Measurements from ENCODE around the gene RPS6KA2.
"Not testable (repeated sequence)": the region's sequence is repeated elsewhere in the genome, so short reads cannot be mapped to it uniquely, and the experiment has no call there.

RPS6KA2 gene

DNA sequence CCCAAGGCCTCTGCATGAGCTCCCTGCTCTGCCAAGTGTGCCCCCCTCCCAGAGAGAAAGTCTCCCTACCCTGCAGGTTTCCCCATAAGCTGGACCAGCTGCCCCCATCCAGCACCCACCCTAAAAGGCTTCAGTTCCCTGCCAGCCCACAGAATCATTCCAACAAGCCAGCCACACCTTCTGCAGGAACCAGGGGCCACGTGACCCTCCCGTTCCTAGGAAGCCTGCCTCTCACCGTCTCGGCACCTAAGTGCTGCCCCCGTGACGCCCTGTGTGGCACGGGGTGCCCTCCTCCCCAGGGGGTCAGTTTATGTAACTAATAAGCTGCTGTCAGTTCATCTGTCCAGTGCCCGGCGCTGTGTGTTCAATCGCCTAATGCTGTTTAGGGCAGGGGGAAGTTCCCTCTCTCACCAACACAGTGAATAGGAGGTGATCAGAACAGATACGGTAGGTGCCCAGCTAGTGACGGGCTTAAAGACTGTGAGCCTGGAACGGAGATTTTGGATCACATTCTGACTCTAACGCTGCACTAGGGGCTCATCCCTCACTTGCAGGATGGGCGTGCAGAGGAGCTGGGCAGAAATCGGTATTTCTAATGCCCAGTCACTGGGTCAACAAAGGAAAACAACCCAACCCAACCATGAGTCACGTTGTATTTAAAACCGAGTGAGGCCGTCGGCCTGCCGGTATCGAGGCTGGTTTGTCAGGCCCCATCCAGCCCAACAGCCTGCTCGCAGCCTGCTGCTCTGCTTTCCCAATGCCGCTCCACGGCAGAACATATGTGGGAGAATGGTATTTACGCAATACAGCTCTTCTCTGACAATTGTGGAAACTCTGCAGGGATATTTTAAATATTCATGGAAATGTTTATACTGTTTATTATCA, 96.6 kb downstream of the RPS6KA2 start:
- Histone ChIP-seq H3K9me3 (ENCODE audit: control insufficient read depth, low read length) (no peaks in the 10 kb centered on the region), H3K36me3 (ENCODE audit: control insufficient read depth, insufficient read depth, low read length) (no peaks in the 10 kb centered on the region), H3K4me1 (ENCODE audit: control insufficient read depth, insufficient read depth, low read length) (peaks cover 3% of the 10 kb centered on the region), H3K27ac (ENCODE audit: insufficient read depth, low read depth, low read length, poor library complexity, severe bottlenecking) (no peak overlapping the region), H3K27me3 (ENCODE audit: control insufficient read depth, insufficient read depth, low read length, poor library complexity, severe bottlenecking) (no peaks in the 10 kb centered on the region), H3K4me3 (ENCODE audit: insufficient read depth, low read depth, low read length) (no peak overlapping the region)
- 95 to 96% methylated on average over 25 to 26 of the region's 26 CpGs for WGBS, 2 experiments

DNA sequence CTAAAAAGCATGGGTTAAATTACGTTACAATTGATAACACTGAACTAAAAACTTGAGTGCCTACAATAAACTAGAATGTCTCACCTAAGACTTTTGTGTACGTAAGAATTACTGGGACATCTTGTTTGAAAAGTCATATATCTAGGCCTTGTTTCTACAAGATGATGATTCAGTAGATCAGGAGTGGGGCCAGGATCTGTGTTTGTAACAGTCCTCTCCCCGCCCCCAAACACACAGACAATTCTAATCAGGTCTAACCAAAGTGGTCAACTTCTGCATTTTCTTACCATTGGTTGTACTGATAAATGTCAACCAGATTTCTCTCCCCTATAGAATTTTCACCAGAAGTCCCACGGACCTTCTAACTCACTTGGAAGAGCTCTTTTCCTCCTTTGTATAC, 97.5 kb downstream of the RPS6KA2 start:
- H3K36me3 ChIP-seq (ENCODE audit: control insufficient read depth, insufficient read depth, low read length) = no peaks in the 10 kb centered on the region
- 91 to 94% methylated on average over 3 to 4 of the region's 4 CpGs for WGBS, 2 experiments
- H3K4me1 ChIP-seq (ENCODE audit: control insufficient read depth, insufficient read depth, low read length) = peaks cover 3% of the 10 kb centered on the region
- no peak overlapping the region for H3K4me3 ChIP-seq (ENCODE audit: insufficient read depth, low read depth, low read length)
- no peak overlapping the region for H3K27ac ChIP-seq (ENCODE audit: insufficient read depth, low read depth, low read length, poor library complexity, severe bottlenecking)
- H3K27me3 ChIP-seq (ENCODE audit: control insufficient read depth, insufficient read depth, low read length, poor library complexity, severe bottlenecking) = no peaks in the 10 kb centered on the region
- H3K9me3 ChIP-seq (ENCODE audit: control insufficient read depth, low read length) = no peaks in the 10 kb centered on the region

DNA sequence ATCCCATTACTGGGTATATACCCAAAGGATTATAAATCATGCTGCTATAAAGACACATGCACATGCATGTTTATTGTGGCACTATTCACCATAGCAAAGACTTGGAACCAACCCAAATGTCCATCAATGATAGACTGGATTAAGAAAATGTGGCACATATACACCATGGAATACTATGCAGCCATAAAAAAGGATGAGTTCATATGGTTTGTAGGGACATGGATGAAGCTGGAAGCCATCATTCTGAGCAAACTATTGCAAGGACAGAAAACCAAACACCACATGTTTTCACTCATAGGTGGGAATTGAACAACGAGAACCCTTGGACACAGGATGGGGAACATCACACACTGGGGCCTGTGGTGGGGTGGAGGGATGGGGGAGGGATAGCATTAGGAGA, 98.0 kb downstream of the RPS6KA2 start:
- not testable (repeated sequence) for H3K27ac ChIP-seq (ENCODE audit: insufficient read depth, low read depth, low read length, poor library complexity, severe bottlenecking); H3K27me3 ChIP-seq (ENCODE audit: control insufficient read depth, insufficient read depth, low read length, poor library complexity, severe bottlenecking); H3K4me1 ChIP-seq (ENCODE audit: control insufficient read depth, insufficient read depth, low read length); H3K4me3 ChIP-seq (ENCODE audit: insufficient read depth, low read depth, low read length); H3K9me3 ChIP-seq (ENCODE audit: control insufficient read depth, low read length); H3K36me3 ChIP-seq (ENCODE audit: control insufficient read depth, insufficient read depth, low read length)
- WGBS, 2 experiments = 94 to 95% methylated on average over 1 of the region's 1 CpG

DNA sequence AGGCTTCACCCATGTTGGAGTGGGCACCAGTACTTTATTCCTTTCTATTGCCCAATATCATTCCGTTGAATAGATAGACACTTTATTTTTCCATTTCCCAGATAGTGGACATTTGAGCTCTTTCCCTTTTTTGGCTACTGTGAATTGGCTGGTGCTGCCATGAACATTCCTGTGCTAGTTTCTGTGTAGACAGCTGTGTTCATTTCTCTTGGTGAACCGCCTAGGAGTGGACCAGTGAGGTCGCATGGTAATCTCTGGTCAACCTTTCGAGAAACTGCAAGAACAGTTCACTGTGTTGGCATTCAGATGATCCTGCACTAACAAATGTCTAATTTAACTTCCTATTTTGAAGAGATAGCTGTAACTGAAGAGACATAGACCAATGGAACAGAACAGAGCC, 99.2 kb downstream of the RPS6KA2 start:
- Histone ChIP-seq H3K27me3 (ENCODE audit: control insufficient read depth, insufficient read depth, low read length, poor library complexity, severe bottlenecking) (no peaks in the 10 kb centered on the region), H3K27ac (ENCODE audit: insufficient read depth, low read depth, low read length, poor library complexity, severe bottlenecking) (no peak overlapping the region), H3K4me1 (ENCODE audit: control insufficient read depth, insufficient read depth, low read length) (peaks cover 3% of the 10 kb centered on the region), H3K9me3 (ENCODE audit: control insufficient read depth, low read length) (no peaks in the 10 kb centered on the region), H3K4me3 (ENCODE audit: insufficient read depth, low read depth, low read length) (no peak overlapping the region), H3K36me3 (ENCODE audit: control insufficient read depth, insufficient read depth, low read length) (no peaks in the 10 kb centered on the region)
- 91 to 92% methylated on average over 4 of the region's 4 CpGs for WGBS, 2 experiments

DNA sequence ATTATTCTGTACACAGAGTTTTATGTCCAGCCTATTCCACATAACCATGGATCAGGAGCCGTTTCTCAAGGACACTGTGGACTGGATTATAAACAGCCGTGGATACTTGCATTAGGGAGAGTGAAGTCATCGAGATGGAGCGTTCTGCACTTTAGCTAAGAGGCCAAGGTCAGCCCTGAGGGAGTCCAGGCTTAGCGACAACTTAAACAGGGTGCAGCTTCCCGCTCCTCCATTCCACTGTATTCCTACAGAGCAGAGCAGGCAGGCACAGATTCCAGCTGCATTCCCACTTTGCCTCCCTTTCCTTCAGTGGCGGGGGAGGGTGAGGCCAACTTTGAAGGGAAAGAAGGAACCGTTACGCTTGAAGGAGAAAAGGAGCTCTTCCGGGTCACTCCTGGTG, 100.1 kb downstream of the RPS6KA2 start:
- H3K27ac ChIP-seq (ENCODE audit: insufficient read depth, low read depth, low read length, poor library complexity, severe bottlenecking) = no peak overlapping the region
- no peaks in the 10 kb centered on the region for H3K9me3 ChIP-seq (ENCODE audit: control insufficient read depth, low read length)
- no peaks in the 10 kb centered on the region for H3K36me3 ChIP-seq (ENCODE audit: control insufficient read depth, insufficient read depth, low read length)
- H3K4me3 ChIP-seq (ENCODE audit: insufficient read depth, low read depth, low read length) = no peak overlapping the region
- peaks cover 3% of the 10 kb centered on the region for H3K4me1 ChIP-seq (ENCODE audit: control insufficient read depth, insufficient read depth, low read length)
- H3K27me3 ChIP-seq (ENCODE audit: control insufficient read depth, insufficient read depth, low read length, poor library complexity, severe bottlenecking) = no peaks in the 10 kb centered on the region
- 83 to 89% methylated on average over 10 of the region's 10 CpGs for WGBS, 2 experiments

DNA sequence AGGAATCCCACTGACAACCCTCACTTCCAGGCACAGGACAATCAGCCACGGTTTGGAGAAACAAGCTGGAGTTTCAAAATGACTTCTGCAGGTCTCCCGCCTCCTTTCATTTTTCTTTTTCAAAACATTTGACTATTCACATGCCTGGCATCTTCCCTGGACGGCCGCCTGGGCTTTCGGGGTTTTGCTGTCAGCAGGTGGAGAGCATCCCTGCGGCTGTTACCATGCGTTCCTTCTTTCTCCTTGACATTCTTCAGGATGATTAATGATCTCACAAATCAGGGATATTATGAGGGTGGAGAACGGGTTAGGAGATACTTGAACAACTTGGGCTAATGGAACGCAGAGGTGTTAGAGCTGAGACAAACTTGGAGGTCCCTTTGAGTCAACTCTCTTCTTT, 101.5 kb downstream of the RPS6KA2 start:
- H3K4me3 ChIP-seq (ENCODE audit: insufficient read depth, low read depth, low read length) = no peak overlapping the region
- H3K27me3 ChIP-seq (ENCODE audit: control insufficient read depth, insufficient read depth, low read length, poor library complexity, severe bottlenecking) = no peaks in the 10 kb centered on the region
- no peaks in the 10 kb centered on the region for H3K9me3 ChIP-seq (ENCODE audit: control insufficient read depth, low read length)
- H3K36me3 ChIP-seq (ENCODE audit: control insufficient read depth, insufficient read depth, low read length) = no peaks in the 10 kb centered on the region
- H3K27ac ChIP-seq (ENCODE audit: insufficient read depth, low read depth, low read length, poor library complexity, severe bottlenecking) = no peak overlapping the region
- H3K4me1 ChIP-seq (ENCODE audit: control insufficient read depth, insufficient read depth, low read length) = peaks cover 3% of the 10 kb centered on the region
- WGBS, 2 experiments = 80 to 83% methylated on average over 9 of the region's 9 CpGs

DNA sequence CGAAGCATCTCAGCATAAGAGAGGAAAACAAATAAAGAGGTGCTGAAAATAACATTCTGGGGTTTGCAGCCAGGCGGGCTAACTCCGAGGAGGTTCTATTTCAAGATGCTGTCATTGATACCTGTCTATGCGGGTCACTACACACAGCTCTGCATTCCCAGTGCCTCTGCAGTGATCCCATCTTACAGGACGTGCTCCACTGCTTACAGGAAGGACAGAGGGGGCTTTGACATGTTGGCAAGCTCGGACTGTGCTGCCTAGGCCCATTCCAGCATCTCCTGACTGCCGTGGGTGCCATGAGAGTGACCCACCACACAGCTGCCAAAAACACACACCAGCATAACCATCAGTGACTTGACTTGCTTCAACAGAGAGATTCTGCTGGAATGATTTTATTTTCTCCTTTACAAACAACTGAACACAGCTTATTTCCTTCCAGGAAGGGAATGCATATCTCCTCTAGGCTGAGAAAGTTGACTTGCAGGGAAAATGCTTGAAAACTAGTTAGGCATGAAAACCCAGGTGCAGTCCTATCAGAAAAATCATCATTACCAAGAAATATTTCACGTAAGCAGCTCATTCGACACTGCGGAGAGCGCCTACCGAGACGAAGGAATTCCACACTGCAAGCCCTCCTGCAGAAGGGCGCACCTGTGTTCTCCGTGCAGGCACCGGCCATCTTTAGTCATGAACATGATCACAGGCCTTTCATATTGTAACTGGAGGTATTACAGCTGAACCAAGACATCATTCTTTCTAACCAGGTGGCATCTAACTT, 103.1 kb downstream of the RPS6KA2 start:
- H3K4me1 ChIP-seq (ENCODE audit: control insufficient read depth, insufficient read depth, low read length) = peaks cover 3% of the 10 kb centered on the region

DNA sequence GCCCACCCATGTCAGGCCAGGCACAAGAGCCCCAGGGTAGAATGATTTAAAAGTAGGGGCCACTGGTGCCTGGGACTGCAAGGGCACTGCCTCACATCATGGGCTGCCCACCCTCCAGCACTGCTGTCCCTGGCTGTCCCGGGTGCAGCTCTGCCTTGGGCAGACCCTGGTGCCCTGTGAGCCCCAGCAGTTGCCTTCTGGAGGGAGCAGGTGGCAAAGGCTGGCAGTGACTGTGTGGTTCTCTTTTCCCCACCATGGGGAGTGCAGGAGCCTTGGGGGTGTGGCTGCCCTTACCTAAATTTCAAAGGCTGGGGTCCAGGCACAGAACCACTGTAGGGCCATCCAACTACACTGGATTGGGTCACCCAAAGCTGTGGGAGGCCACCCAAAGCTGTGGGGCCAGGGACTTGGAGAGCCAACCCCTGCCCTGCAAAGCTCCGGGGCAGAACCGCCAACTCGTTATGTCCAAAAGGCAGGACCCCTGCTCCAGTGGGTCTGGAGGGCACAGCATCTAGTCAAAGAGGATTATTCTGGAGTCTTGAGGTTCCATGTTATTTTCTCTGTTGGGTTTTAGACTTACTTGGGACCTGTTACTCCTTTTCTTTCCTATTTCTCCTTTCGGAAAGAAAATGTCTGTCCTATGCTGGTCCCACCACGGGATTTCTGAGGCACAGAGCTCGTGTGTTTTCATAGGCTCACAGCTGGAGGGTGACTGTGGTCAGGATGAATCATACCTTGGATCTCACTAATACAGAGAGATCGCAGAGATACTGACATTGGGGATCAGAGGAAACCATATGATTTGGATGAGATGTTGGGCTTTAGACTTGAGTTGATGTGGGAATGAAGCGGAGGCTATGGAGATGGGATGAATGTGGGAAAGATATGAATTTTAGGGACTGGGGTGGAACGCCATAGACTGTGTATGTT, 105.9 kb downstream of the RPS6KA2 start:
- Histone ChIP-seq H3K9me3 (ENCODE audit: control insufficient read depth, low read length) (no peaks in the 10 kb centered on the region), H3K4me1 (ENCODE audit: control insufficient read depth, insufficient read depth, low read length) (peaks cover 5% of the 10 kb centered on the region), H3K4me3 (ENCODE audit: insufficient read depth, low read depth, low read length) (no peak overlapping the region), H3K36me3 (ENCODE audit: control insufficient read depth, insufficient read depth, low read length) (no peaks in the 10 kb centered on the region), H3K27ac (ENCODE audit: insufficient read depth, low read depth, low read length, poor library complexity, severe bottlenecking) (no peak overlapping the region), H3K27me3 (ENCODE audit: control insufficient read depth, insufficient read depth, low read length, poor library complexity, severe bottlenecking) (no peaks in the 10 kb centered on the region)
- WGBS, 2 experiments = 90 to 91% methylated on average over 10 of the region's 10 CpGs

More for the DNA sequence above, 103.1 kb downstream of the RPS6KA2 start:
- no peaks in the 10 kb centered on the region for H3K9me3 ChIP-seq (ENCODE audit: control insufficient read depth, low read length)
- H3K36me3 ChIP-seq (ENCODE audit: control insufficient read depth, insufficient read depth, low read length) = no peaks in the 10 kb centered on the region
- WGBS, 2 experiments = 93 to 95% methylated on average over 16 of the region's 16 CpGs
- no peak overlapping the region for H3K27ac ChIP-seq (ENCODE audit: insufficient read depth, low read depth, low read length, poor library complexity, severe bottlenecking)
- no peaks in the 10 kb centered on the region for H3K27me3 ChIP-seq (ENCODE audit: control insufficient read depth, insufficient read depth, low read length, poor library complexity, severe bottlenecking)
- no peak overlapping the region for H3K4me3 ChIP-seq (ENCODE audit: insufficient read depth, low read depth, low read length)

DNA sequence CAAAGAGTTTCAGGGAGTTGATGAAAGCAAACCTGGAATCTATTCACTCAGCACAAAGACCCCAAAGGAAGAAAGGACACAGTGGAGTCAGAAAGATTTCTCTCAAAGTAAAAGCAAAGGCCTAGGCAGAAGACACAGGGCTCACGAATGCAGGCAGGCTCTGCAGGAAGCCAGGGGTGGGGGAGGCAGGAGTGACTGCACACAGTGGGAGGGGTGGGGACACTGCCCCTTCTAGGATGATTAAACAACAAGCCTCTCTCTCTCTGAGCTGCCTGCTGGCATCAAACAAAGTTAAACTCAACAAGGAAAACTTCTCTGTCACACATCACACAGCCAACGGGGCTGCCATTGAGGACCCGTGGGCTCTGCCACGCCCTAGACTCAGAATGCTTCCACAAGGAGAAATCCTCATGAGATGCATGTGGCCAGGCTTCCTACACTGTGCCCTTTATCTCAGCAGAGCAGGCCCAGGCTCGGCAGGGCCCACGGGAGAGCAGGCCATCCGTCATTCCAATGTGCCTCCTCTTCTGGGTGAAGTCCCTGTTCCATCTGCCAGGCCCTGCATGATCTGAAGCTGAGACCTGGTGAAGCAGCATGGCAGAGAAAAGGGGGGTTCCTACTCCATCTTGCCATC, 110.7 kb downstream of the RPS6KA2 start:
- H3K27me3 ChIP-seq (ENCODE audit: control insufficient read depth, insufficient read depth, low read length, poor library complexity, severe bottlenecking) = no peaks in the 10 kb centered on the region
- WGBS, 2 experiments = 55% methylated on average over 7 of the region's 7 CpGs

More for the DNA sequence above, 110.7 kb downstream of the RPS6KA2 start:
- H3K27ac ChIP-seq (ENCODE audit: insufficient read depth, low read depth, low read length, poor library complexity, severe bottlenecking) = peak overlapping the region; percentile 18
- no peak overlapping the region for H3K4me3 ChIP-seq (ENCODE audit: insufficient read depth, low read depth, low read length)
- H3K4me1 ChIP-seq (ENCODE audit: control insufficient read depth, insufficient read depth, low read length) = peaks cover 11% of the 10 kb centered on the region
- no peaks in the 10 kb centered on the region for H3K9me3 ChIP-seq (ENCODE audit: control insufficient read depth, low read length)
- H3K36me3 ChIP-seq (ENCODE audit: control insufficient read depth, insufficient read depth, low read length) = no peaks in the 10 kb centered on the region
